Suprapubic skin (tissue), 4 donors: Measurements from ENCODE around the gene ASTN2.

Experiments used
- CTCF ChIP-seq, 2 donors: fragments of 200-600 bp in 1 of 2; fragments of 450-650 bp in 1 of 2; sonication (generic) in 1 of 2; IDR thresholded peaks; one replicate each; pipeline ENCODE4 v1.5.1; 2016 to 2019; ENCODE audit warnings: antibody characterized with exemption in 2 of 2, mild to moderate bottlenecking in 1 of 2, moderate library complexity in 1 of 2
- EP300 ChIP-seq: sonication (generic); formaldehyde crosslinking; IDR thresholded peaks from one replicate; pipeline ENCODE4 v1.6.1; 2017; ENCODE audit warnings: antibody characterized with exemption
- POLR2A ChIP-seq, 2 donors: fragments of 450-650 bp; IDR thresholded peaks; one replicate each; pipeline ENCODE4 v1.6.1; 2017; ENCODE audit warnings: antibody characterized with exemption in 2 of 2, mild to moderate bottlenecking in 2 of 2, moderate library complexity in 2 of 2
- POLR2AphosphoS5 ChIP-seq, 3 donors: sonication (generic); formaldehyde crosslinking; IDR thresholded peaks; one replicate each; pipeline ENCODE4 v1.6.1; 2017; ENCODE audit warnings: antibody characterized with exemption in 3 of 3

DNA sequence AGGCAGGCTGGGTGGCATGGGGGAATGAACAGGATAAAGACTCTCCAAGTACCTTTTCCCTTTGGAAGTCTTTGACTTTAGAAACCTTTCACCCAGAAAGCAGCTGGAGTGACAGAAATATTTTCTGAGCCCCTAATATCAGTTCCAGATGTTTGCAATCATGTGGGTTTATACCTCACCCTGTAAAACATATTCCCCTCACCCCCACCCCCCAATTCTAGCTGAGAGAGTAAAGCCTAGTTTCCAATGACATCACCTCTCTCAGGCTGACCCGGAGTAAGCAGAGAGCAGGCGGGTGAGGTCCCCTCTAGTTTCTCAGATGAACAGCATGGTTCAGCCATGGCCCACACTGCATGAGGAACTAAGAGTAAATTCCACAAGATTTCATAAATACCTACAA is 810.6 kb downstream of the ASTN2 start:
- TF ChIP-seq CTCF (IDR thresholded peaks at IDR 0.05) (no peak), POLR2A (IDR thresholded peaks at IDR 0.05) (no peak), POLR2AphosphoS5 (IDR thresholded peaks at IDR 0.05) (no peak), EP300 (no peak)
